Activated CD4-positive, alpha-beta T cell treated with anti-CD3 and anti-CD28 coated beads, Interleukin-2, amount 10 ng/mL, durations not matched to agents 24 days and 14 days (primary cell): ENCODE data around the gene GSTM2. TPM values are rescaled to one million over a fixed set of nuclear protein-coding genes. Genes with fewer than 3 reads are reported as not detected.
"Not testable (repeated sequence)": the region's sequence is repeated elsewhere in the genome, so short reads cannot be mapped to it uniquely, and the experiment has no call there.

Experiments used
- DNase-seq: peaks from one replicate; pipeline ENCODE4 v3.0.0; 2022
- H3K27ac Mint-ChIP-seq: one replicate; pipeline ENCODE4 v1.8.0; 2022; ENCODE audit warnings: mild to moderate bottlenecking, mixed read lengths
- H3K27me3 Mint-ChIP-seq: one replicate; pipeline ENCODE4 v1.8.0; 2022; ENCODE audit warnings: mixed read lengths
- H3K36me3 Mint-ChIP-seq: one replicate; pipeline ENCODE4 v1.8.0; 2022; ENCODE audit warnings: low read depth, mild to moderate bottlenecking, mixed read lengths
- H3K4me1 Mint-ChIP-seq: one replicate; pipeline ENCODE4 v1.8.0; 2021; ENCODE audit warnings: mixed read lengths
- H3K4me3 Mint-ChIP-seq: one replicate; pipeline ENCODE4 v1.8.0; 2022; ENCODE audit warnings: mild to moderate bottlenecking, moderate library complexity, mixed read lengths
- H3K9me3 Mint-ChIP-seq: one replicate; pipeline ENCODE4 v1.8.0; 2021; ENCODE audit warnings: mixed read lengths
- intact Hi-C: fragments of 100-400 bp; cut with micrococcal nuclease; formaldehyde crosslinking; loops from one replicate; pipeline ENCODE4 v1.15.1; 2023
- total RNA-seq: library from RNA; stranded (reverse); gene quantifications from 2 replicates; pipeline ENCODE4 v1.2.3, GENCODE V29; 2022

The GSTM2 gene
- total RNA-seq, 1 donor from 2014 or later: 18.4 TPM

GRCh38 chr1:109664671-109665070, 3.2 kb upstream of the GSTM2 start:
- H3K27ac Mint-ChIP-seq: no peak overlapping the region
- intact Hi-C loops: loop anchor here (5.0 kb wide), 1 partner anchor 42 kb away; no protein-coding TSS in a partner anchor
- DNase-seq: no peak

GRCh38 chr1:109668123-109668775, 392 bp downstream of the GSTM2 start:
- H3K27ac Mint-ChIP-seq: no peak overlapping the region

More at GRCh38 chr1:109664671-109665070, 3.2 kb upstream of the GSTM2 start:
- H3K9me3 Mint-ChIP-seq: no peaks in the 10 kb centered on the region
- no peak overlapping the region for H3K4me3 Mint-ChIP-seq
- H3K27me3 Mint-ChIP-seq: no peaks in the 10 kb centered on the region
- H3K36me3 Mint-ChIP-seq: peaks cover 6% of the 10 kb centered on the region
- peaks cover 14% of the 10 kb centered on the region for H3K4me1 Mint-ChIP-seq

GRCh38 chr1:109669246-109669948, 1.5 kb downstream of the GSTM2 start:
- DNase-seq: peak; percentile 75
- Mint-ChIP-seq H3K4me1 (peaks cover 24% of the 10 kb centered on the region), H3K9me3 (no peaks in the 10 kb centered on the region), H3K36me3 (peaks cover 5% of the 10 kb centered on the region), H3K4me3 (peak overlapping the region; percentile 69), H3K27me3 (no peaks in the 10 kb centered on the region), H3K27ac (peak overlapping the region; percentile 73)
- intact Hi-C loops: loop anchor here (5.0 kb wide), 1 partner anchor 47 kb away; no protein-coding TSS in a partner anchor

More at GRCh38 chr1:109668123-109668775, 392 bp downstream of the GSTM2 start:
- intact Hi-C loops: loop anchor here (5.0 kb wide), 1 partner anchor 46 kb away; no protein-coding TSS in a partner anchor
- no peak for DNase-seq
- no peaks in the 10 kb centered on the region for H3K27me3 Mint-ChIP-seq
- H3K9me3 Mint-ChIP-seq: no peaks in the 10 kb centered on the region
- peaks cover 24% of the 10 kb centered on the region for H3K4me1 Mint-ChIP-seq
- peak overlapping the region; percentile 73 for H3K4me3 Mint-ChIP-seq
- H3K36me3 Mint-ChIP-seq: peaks cover 5% of the 10 kb centered on the region

GRCh38 chr1:109669949-109670302, 2.1 kb downstream of the GSTM2 start:
- H3K27ac Mint-ChIP-seq: peak overlapping the region; percentile 73
- not testable (repeated sequence) for H3K36me3 Mint-ChIP-seq, DNase-seq, H3K9me3 Mint-ChIP-seq, H3K27me3 Mint-ChIP-seq
- intact Hi-C loops: loop anchor here (5.0 kb wide), 1 partner anchor 48 kb away; no protein-coding TSS in a partner anchor
- H3K4me3 Mint-ChIP-seq: peak overlapping the region; percentile 69
- peaks cover 24% of the 10 kb centered on the region for H3K4me1 Mint-ChIP-seq

DNA sequence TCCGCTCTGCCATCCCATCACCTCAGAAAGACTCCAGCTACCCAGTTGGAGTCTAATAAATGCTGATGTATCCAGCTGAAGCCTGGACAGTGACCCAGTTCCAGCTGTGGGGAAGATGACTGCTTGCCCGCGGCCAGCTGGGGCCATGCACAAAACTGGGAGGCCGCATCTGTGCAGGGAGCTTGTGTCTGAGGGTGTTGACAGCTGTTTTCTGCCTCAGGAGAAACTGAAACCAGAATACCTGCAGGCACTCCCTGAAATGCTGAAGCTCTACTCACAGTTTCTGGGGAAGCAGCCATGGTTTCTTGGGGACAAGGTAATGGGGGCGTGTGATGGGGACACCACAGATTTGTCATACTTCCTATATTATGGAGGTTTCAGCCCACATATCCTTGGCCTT, 3.2 kb downstream of the GSTM2 start:
- H3K4me3 Mint-ChIP-seq: peak overlapping the region; percentile 24
- peaks cover 5% of the 10 kb centered on the region for H3K36me3 Mint-ChIP-seq
- intact Hi-C loops: no loop called here
- DNase-seq: peak; percentile 67
- H3K4me1 Mint-ChIP-seq: peaks cover 24% of the 10 kb centered on the region
- no peak overlapping the region for H3K27ac Mint-ChIP-seq
- no peaks in the 10 kb centered on the region for H3K9me3 Mint-ChIP-seq
- H3K27me3 Mint-ChIP-seq: no peaks in the 10 kb centered on the region

- H3K36me3 Mint-ChIP-seq, H3K9me3 Mint-ChIP-seq, intact Hi-C loops, H3K27me3 Mint-ChIP-seq, H3K4me3 Mint-ChIP-seq, DNase-seq, H3K27ac Mint-ChIP-seq: not testable (repeated sequence)
- H3K4me1 Mint-ChIP-seq: peaks cover 16% of the 10 kb centered on the region
These were observed 6.0 kb downstream of the GSTM2 start for GRCh38 chr1:109673861-109674260.

- H3K27ac Mint-ChIP-seq, H3K9me3 Mint-ChIP-seq, H3K4me1 Mint-ChIP-seq, H3K27me3 Mint-ChIP-seq, H3K4me3 Mint-ChIP-seq, intact Hi-C loops, DNase-seq, H3K36me3 Mint-ChIP-seq: not testable (repeated sequence)
These were observed 9.0 kb downstream of the GSTM2 start for GRCh38 chr1:109676683-109677381.

DNA sequence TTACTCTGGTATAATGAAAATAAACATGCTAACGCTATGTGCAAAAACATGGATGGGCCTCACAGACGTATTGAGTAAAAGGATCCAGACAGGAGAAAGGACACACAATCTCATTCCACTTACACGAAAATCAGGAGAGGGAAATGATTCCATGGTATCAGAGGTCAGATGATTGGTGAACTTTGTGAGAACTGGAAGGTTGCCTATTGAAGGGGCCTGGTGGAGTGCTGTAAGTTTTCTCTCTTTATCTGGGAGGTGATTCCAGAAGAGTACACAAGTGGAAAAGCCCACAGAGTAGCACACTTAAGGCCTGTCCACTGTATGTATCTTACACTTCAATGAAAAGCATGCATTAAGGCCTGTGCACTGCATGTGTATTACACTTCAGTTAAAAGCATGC, 9.6 kb downstream of the GSTM2 start:
- no peaks in the 10 kb centered on the region for H3K9me3 Mint-ChIP-seq
- H3K4me3 Mint-ChIP-seq: no peak overlapping the region
- no peaks in the 10 kb centered on the region for H3K4me1 Mint-ChIP-seq
- DNase-seq: no peak
- peaks cover 2% of the 10 kb centered on the region for H3K36me3 Mint-ChIP-seq
- no peak overlapping the region for H3K27ac Mint-ChIP-seq
- intact Hi-C loops: no loop called here
- no peaks in the 10 kb centered on the region for H3K27me3 Mint-ChIP-seq

DNA sequence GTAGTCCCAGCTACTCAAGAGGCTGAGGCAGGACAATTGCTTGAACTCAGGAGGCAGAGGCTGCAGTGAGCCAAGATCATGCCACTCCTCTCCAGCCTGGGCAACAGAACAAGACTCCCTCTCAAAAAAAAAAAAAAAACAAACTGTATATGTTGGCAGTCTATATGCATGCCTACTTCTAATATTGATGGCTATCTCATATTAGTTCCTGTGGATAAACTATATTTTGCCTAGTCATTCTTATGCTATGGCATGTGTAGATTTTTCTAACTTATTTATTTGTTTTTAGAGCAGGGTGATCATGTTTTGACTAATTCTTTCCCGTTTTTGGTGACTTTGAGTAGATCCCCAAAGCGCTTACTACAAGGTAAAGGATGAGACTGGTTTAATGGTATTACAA, 10.8 kb downstream of the GSTM2 start:
- H3K4me1 Mint-ChIP-seq, intact Hi-C loops, H3K4me3 Mint-ChIP-seq, H3K36me3 Mint-ChIP-seq, H3K27ac Mint-ChIP-seq, DNase-seq, H3K9me3 Mint-ChIP-seq, H3K27me3 Mint-ChIP-seq: not testable (repeated sequence)

DNA sequence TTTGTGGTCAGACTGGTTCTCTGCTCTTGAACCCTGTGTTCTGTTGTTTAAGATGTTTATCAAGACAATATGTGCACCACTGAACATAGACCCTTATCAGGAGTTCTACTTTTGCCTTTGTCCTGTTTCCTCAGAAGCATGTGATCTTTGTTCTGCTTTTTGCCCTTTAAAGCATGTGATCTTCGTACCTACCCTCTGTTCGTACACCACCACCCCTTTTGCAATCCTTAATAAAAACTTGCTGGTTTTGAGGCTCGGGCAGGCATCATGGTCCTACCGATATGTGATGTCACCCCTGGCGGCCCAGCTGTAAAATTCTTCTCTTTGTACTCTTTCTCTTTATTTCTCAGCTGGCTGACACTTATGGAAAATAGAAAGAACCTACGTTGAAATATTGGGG, 16.9 kb downstream of the GSTM2 start:
- H3K36me3 Mint-ChIP-seq, H3K9me3 Mint-ChIP-seq, H3K27me3 Mint-ChIP-seq, H3K27ac Mint-ChIP-seq, DNase-seq, H3K4me3 Mint-ChIP-seq: not testable (repeated sequence)
- H3K4me1 Mint-ChIP-seq: peaks cover 20% of the 10 kb centered on the region
- intact Hi-C loops: loop anchor here (5.0 kb wide), 1 partner anchor 62 kb away; no protein-coding TSS in a partner anchor

DNA sequence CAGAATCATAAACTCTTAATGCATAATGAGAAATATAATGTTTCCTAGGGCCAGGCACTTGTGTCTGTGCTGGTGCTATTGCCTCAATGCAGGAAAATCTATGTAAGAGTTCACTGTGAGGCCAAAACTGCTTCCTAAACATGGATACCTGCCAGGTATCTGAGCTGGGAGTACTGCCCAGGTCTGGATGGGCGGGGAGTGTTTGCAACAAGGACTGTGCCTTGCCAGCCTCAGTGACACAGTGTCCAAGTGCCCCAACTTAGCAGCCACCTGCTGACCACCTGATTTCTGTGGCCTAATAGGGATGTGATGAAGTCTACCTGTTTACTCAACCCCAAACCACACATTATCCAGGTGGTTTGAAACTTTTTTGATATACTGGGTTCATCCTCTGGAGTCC, 17.5 kb downstream of the GSTM2 start:
- intact Hi-C loops: loop anchor here (5.0 kb wide), 1 partner anchor 63 kb away; no protein-coding TSS in a partner anchor
- not testable (repeated sequence) for H3K9me3 Mint-ChIP-seq

DNA sequence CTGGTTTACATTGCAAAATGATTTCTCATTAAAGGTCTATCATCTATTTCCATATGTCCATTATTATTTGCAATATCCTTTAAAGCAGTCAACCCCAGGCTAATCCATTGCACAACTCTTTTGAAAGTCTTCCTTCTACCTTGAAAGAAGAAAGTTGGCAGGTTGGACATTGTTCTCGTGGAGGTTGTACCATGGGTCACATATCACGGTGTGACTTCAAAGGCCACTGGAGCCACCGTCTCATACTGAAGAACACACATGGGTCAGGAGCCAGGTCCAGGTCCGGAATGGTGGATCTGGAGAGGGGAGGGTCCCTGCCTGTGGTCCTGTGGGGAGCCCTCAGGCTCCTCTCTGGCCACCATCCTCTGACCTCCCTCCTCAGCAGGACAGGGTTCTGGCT, 18.0 kb downstream of the GSTM2 start:
- intact Hi-C loops: loop anchor here (2.0 to 5.0 kb wide), 4 partner anchors 19 to 64 kb away; partner anchors contain the start of gene GSTM3
- Mint-ChIP-seq H3K4me1 (peaks cover 22% of the 10 kb centered on the region), H3K36me3 (peaks cover 15% of the 10 kb centered on the region)
- not testable (repeated sequence) for H3K9me3 Mint-ChIP-seq, DNase-seq, H3K27ac Mint-ChIP-seq, H3K27me3 Mint-ChIP-seq, H3K4me3 Mint-ChIP-seq

More for the DNA sequence above, 17.5 kb downstream of the GSTM2 start:
- H3K4me3 Mint-ChIP-seq, H3K27me3 Mint-ChIP-seq, DNase-seq, H3K27ac Mint-ChIP-seq: not testable (repeated sequence)
- Mint-ChIP-seq H3K4me1 (peaks cover 20% of the 10 kb centered on the region), H3K36me3 (peaks cover 11% of the 10 kb centered on the region)

DNA sequence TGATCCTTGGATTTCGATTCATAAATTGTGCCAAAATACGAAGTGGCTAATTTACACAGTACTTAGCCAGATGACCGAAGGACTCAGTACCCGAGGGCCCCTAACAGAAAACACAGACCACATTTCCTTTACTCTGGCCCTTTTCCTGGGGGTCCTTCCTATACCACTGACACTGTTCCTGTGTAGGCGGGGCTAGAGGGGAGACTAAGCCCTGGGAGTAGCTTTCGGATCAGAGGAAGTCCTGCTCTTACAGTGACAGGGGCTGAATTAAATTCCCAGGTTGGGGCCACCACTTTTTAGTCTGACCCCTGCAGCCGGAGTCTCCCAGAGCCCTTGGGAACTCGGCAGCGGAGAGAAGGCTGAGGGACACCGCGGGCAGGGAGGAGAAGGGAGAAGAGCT, 19.3 kb downstream of the GSTM2 start:
- intact Hi-C loops: loop anchor here (2.0 to 5.0 kb wide), 4 partner anchors 20 to 65 kb away; partner anchors contain the start of gene GSTM3
- H3K27me3 Mint-ChIP-seq, DNase-seq, H3K9me3 Mint-ChIP-seq: not testable (repeated sequence)
- Mint-ChIP-seq H3K27ac (peak overlapping the region; percentile 94), H3K4me1 (peaks cover 22% of the 10 kb centered on the region), H3K4me3 (peak overlapping the region; percentile 87), H3K36me3 (peaks cover 18% of the 10 kb centered on the region)
